Kidney capillary endothelial cell (primary cell): Measurements from ENCODE around the gene HIVEP1.

Source experiments
- DNase-seq: peaks from one replicate; pipeline ENCODE4 v3.0.0-alpha.2; 2018; ENCODE audit warnings: low spot score

Gene HIVEP1

GRCh38 chr6:11994875-11995461 lies 17.1 kb upstream of the HIVEP1 start:
- no peak for DNase-seq

GRCh38 chr6:11996751-11997150 lies 15.4 kb upstream of the HIVEP1 start:
- DNase-seq, result no peak

GRCh38 chr6:11999246-11999645 lies 12.9 kb upstream of the HIVEP1 start:
- no peak for DNase-seq

- no peak for DNase-seq
These were observed 11.9 kb upstream of the HIVEP1 start for GRCh38 chr6:12000174-12000573.

- DNase-seq, result no peak
These were observed 11.0 kb upstream of the HIVEP1 start for GRCh38 chr6:12001004-12001705.

GRCh38 chr6:12001706-12002435 lies 10.2 kb upstream of the HIVEP1 start:
- DNase-seq, result no peak

- DNase-seq, result no peak
These were observed 4.6 kb upstream of the HIVEP1 start for GRCh38 chr6:12007473-12007872.

- DNase-seq, result peak; percentile 10
These were observed 4.2 kb upstream of the HIVEP1 start for GRCh38 chr6:12007887-12008286.

- peak; percentile 42 for DNase-seq
These were observed 3.5 kb upstream of the HIVEP1 start for GRCh38 chr6:12008366-12009179.

- peak; percentile 19 for DNase-seq
These were observed 2.9 kb upstream of the HIVEP1 start for GRCh38 chr6:12009180-12009685.

GRCh38 chr6:12009876-12010634 lies 2.1 kb upstream of the HIVEP1 start:
- DNase-seq, result peak; percentile 33

GRCh38 chr6:12010635-12011275 lies 1.4 kb upstream of the HIVEP1 start:
- peak; percentile 48 for DNase-seq

- peak; percentile 91 for DNase-seq
These were observed 655 bp upstream of the HIVEP1 start for GRCh38 chr6:12011276-12012037.

- DNase-seq, result peak; percentile 70
These were observed 620 bp downstream of the HIVEP1 start for GRCh38 chr6:12012558-12013306.

- DNase-seq, result no peak
These were observed 1.2 kb downstream of the HIVEP1 start for GRCh38 chr6:12013307-12013719.

GRCh38 chr6:12014027-12014872 lies 2.1 kb downstream of the HIVEP1 start:
- DNase-seq, result peak; percentile 18

GRCh38 chr6:12014873-12015149 lies 2.7 kb downstream of the HIVEP1 start:
- DNase-seq, result no peak

- DNase-seq, result no peak
These were observed 5.2 kb downstream of the HIVEP1 start for GRCh38 chr6:12017263-12017662.
